Measurements from ENCODE around the gene SND1.

- TF ChIP-seq CTCF (IDR thresholded peaks at IDR 0.05) (no peak), POLR2A (IDR thresholded peaks at IDR 0.05) (no peak)
Measured at GRCh38 chr7:127638197-127638596, 13.8 kb upstream of the SND1 start.
